ENCODE measurements around the gene GADD45B. TPM values are rescaled to one million over a fixed set of nuclear protein-coding genes. Genes with fewer than 3 reads are reported as not detected.
A peak's percentile ranks its signal among the peaks of the same experiment; 100 is the strongest.
"Not testable (repeated sequence)": the region's sequence is repeated elsewhere in the genome, so short reads cannot be mapped to it uniquely, and the experiment has no call there.

GADD45B gene
- total RNA-seq, 2 experiments from 2014 or later, result 34.5 to 38.1 TPM

DNA sequence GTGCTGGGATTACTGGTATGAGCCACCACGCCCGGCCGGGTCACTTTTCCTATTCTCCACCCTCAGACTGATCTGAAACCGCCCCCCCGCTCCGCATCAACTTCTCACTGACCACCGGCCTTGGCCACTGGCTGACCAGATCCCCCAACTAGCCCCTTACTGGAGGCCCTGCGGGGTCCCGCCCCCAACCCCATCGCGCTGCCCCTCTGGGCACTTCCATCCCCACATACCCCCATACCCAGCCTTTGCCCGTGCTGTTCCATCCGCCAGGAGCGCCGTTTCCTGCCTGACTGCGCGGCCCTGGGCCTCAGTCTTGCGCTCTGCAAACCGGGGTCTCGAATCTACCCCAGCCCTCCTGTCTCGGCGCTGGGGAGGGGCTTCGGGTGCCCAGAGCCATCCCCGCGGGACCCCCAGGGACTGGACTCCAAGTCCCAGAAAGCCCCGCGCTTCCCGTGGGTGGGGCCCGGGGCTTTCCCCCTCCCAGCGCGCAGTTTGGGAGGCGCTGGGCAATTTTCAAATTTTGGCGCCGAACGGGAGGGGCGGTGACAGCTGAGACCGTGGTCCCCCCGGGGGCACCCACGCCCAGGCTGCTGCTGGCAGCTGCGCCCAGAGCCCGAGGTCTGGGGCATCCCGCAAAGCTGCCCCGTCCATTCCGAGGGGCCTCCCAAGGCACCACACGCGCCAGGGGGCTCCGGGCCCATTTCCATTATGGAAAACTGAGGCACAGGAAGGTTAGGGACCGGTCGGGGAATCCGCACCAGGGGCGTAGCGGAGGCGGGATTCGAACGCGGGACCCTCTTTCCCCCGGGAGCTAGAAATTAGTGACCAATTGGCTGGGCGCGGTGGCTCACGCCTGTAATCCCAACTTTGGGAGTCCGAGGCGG, 13.9 kb upstream of the GADD45B start:
- intact Hi-C loops (cut with micrococcal nuclease), result loop anchor here (5.0 kb wide), 1 partner anchor 35 kb away; the partner anchor contains the start of gene TIMM13
- Mint-ChIP-seq H3K4me3 (peak overlapping the region; percentile 92), H3K9me3 (no peaks in the 10 kb centered on the region), H3K36me3 (peaks cover under 1% of the 10 kb centered on the region), H3K27ac (peak overlapping the region; percentile 68), H3K4me1 (ENCODE audit: low read depth) (peaks cover 7% of the 10 kb centered on the region), H3K27me3 (no peaks in the 10 kb centered on the region)
- DNase-seq, result peak; percentile 81
- POLR2A ChIA-PET, result interaction anchor here (1.0 to 2.5 kb wide), 2 partner anchors 14 to 159 kb away, joined by 3 to 10 read pairs; partner anchors contain the start of gene GADD45B
- CTCF ChIA-PET, result interaction anchor here (0.9 to 2.2 kb wide), 5 partner anchors 14 to 175 kb away, joined by 3 to 10 read pairs (median 5); partner anchors contain the start of gene GADD45B

DNA sequence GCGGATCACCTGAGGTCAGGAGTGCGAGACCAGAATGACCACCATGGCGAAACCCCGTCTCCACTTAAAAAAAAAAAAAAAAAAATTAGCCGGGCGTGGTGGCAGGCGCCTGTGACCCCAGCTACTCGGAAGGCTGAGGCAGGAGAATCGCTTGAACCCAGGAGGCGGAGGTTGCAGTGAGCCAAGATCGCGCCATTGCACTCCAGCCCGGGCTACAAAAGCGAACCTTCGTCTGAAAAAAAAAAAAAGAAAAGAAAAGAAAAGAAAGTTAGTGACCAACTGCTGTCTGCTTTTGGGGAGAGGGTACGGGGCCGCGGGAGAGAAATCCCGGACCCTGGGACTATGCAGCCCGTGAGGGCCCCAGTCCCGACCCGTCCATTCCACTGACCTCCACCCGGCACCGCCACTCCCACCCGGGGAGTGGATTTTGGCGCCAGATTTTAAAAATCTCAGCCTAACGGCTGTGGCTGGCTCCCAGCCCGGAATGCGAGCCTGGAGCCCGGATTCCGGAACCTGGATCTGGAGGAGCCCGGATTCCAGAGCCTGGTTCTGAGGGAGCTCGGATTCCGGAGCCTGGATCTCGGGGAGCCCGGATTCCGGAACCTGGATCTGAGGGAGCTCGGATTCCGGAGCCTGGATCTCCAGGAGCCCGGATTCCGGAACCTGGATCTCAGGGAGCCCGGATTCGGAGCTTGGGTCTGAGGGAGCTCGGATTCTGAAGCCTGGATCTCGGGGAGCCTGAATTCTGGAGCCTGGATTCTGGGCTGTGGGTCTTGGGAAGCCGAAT, 13.1 kb upstream of the GADD45B start:
- no peaks in the 10 kb centered on the region for H3K36me3 Mint-ChIP-seq
- no peak for DNase-seq
- ChIA-PET CTCF (interaction anchor here (0.7 to 2.2 kb wide), 7 partner anchors 13 to 157 kb away, joined by 3 to 10 read pairs (median 4); partner anchors contain the start of gene GADD45B), POLR2A (interaction anchor here (0.6 to 2.5 kb wide), 3 partner anchors 13 to 158 kb away, joined by 3 to 10 read pairs (median 4); partner anchors contain the start of genes GADD45B and TIMM13)
- peak overlapping the region; percentile 92 for H3K4me3 Mint-ChIP-seq
- no peak overlapping the region for H3K27ac Mint-ChIP-seq
- H3K9me3 Mint-ChIP-seq, result no peaks in the 10 kb centered on the region
- H3K27me3 Mint-ChIP-seq, result no peaks in the 10 kb centered on the region
- intact Hi-C loops (cut with micrococcal nuclease), result loop anchor here (5.0 kb wide), 1 partner anchor 36 kb away; the partner anchor contains the start of gene TIMM13
- H3K4me1 Mint-ChIP-seq (ENCODE audit: low read depth), result peaks cover 4% of the 10 kb centered on the region

DNA sequence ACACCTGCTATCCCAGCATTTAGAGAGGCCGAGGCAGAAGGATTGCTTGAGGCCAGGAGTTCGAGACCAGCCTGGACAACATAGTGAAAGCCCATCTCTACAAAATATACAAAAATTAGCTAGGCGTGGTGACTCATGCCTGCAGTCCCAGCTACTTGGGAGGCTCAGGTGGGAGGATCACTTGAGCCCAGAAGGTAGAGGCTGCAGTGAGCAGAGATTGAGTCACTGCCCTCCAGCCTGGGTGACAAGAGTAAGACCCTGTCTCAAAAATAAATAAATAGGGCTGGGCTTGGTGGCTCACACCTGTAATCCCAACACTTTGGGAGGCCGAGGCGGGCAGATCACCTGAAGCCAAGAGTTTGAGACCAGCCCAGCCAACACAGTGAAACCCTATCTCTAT, 12.2 kb upstream of the GADD45B start:
- CTCF ChIA-PET, result interaction anchor here (0.7 to 1.7 kb wide), 4 partner anchors 147 to 157 kb away, joined by 3 to 5 read pairs (median 4); no protein-coding TSS in a partner anchor
- H3K27ac Mint-ChIP-seq; POLR2A ChIA-PET; H3K36me3 Mint-ChIP-seq; H3K27me3 Mint-ChIP-seq; H3K4me1 Mint-ChIP-seq (ENCODE audit: low read depth); H3K9me3 Mint-ChIP-seq: not testable (repeated sequence)
- intact Hi-C loops (cut with micrococcal nuclease), result loop anchor here (5.0 kb wide), 1 partner anchor 36 kb away; the partner anchor contains the start of gene TIMM13
- peak; percentile 31 for DNase-seq
- H3K4me3 Mint-ChIP-seq, result peak overlapping the region; percentile 26

DNA sequence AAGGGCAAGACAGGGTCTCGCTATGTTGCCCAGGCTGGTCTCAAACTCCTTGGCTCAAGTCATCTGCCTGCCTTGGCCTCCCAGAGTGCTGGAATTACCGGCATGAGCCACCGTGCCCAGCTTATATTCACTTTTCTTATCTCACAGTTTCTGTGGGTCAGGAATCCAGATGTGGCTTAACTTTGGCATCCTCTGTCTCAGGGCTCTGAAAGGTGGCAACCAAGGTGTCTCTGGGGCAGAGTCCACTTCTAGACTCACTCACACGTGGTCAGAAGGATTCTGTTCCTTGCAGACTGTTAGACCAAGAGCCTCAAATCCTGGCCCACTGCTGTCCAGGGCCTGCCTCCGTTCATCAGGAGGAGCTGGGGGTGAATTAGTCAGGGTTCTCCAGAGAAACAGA, 11.5 kb upstream of the GADD45B start:
- Mint-ChIP-seq H3K27me3 (no peaks in the 10 kb centered on the region), H3K9me3 (no peaks in the 10 kb centered on the region), H3K4me1 (ENCODE audit: low read depth) (peaks cover 9% of the 10 kb centered on the region), H3K36me3 (no peaks in the 10 kb centered on the region), H3K4me3 (no peak overlapping the region), H3K27ac (no peak overlapping the region)
- DNase-seq, result no peak
- CTCF ChIA-PET, result interaction anchor here (1.7 kb wide), 1 partner anchor 149 kb away, joined by 5 read pairs; no protein-coding TSS in a partner anchor
- POLR2A ChIA-PET, result no interaction called here
- intact Hi-C loops (cut with micrococcal nuclease), result loop anchor here (5.0 kb wide), 1 partner anchor 37 kb away; the partner anchor contains the start of gene TIMM13

DNA sequence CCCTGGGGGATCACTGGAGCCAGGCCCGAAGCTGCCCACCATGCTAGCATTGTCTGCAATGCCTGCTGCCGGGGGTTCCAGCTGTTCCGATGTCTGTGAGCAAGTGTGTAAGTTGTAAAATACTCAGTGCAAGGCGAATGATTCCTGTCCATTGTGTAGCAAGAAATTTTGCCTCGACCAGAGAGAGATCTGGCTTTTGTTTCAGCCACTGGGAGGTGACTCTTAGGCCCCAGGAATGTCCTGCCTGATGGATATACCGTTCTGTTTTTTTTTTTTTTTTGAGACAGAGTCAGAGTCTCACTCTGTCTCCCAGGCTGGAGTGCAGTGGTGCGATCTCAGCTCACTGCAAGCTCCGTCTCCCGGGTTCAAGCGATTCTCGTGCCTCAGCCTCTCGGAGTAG, 7.3 kb upstream of the GADD45B start:
- H3K27me3 Mint-ChIP-seq, result peaks cover 1% of the 10 kb centered on the region
- H3K4me3 Mint-ChIP-seq, result no peak overlapping the region
- no peaks in the 10 kb centered on the region for H3K36me3 Mint-ChIP-seq
- intact Hi-C loops (cut with micrococcal nuclease), result no loop called here
- DNase-seq, result no peak
- peaks cover 11% of the 10 kb centered on the region for H3K4me1 Mint-ChIP-seq (ENCODE audit: low read depth)
- ChIA-PET POLR2A (no interaction called here), CTCF (interaction anchor here (1.3 to 3.3 kb wide), 3 partner anchors 141 to 146 kb away, joined by 3 to 13 read pairs (median 9); no protein-coding TSS in a partner anchor)
- H3K9me3 Mint-ChIP-seq, result no peaks in the 10 kb centered on the region
- no peak overlapping the region for H3K27ac Mint-ChIP-seq

DNA sequence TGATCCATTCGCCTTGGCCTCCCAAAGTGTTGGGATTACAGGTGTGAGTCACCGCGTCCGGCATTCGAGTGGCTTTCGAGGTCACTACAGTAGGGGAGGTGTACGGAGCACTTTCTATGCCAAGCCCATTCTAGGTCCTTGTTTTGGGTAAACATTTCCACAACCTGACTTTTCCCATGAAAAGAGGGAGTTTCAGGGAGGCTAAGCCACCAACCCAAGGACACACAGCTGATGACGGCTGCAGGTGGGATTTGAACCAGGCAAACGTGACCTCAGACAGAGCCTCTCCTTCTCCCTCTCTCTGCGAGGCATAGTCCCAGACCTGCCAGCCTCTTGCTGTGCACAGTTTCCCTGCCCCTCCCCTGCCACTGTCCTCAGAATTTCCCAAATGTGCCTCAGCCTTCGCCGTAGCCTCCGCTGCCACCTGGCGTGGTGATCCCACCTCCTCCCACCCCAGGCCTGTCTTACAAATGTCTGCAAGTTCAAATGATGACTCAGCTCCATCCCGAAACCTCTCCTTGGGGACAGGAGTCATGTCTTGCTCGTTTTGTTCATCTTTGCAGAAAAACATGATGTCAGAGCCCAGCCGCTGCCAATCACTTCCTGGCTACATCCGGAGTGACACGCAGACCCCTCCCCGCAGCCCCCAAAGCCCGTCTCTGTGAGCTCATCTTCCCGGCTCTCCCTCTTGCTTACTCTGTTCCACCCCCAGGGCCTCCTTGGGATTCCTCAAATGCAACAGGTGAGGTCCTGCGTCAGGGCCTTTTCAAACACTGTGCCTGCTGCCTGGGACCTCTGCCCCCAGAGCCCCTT, 6.6 kb upstream of the GADD45B start:
- Mint-ChIP-seq H3K4me3 (peak overlapping the region; percentile 26), H3K36me3 (no peaks in the 10 kb centered on the region), H3K27ac (peak overlapping the region; percentile 57), H3K4me1 (ENCODE audit: low read depth) (peaks cover 11% of the 10 kb centered on the region), H3K27me3 (peaks cover 1% of the 10 kb centered on the region), H3K9me3 (no peaks in the 10 kb centered on the region)
- ChIA-PET POLR2A (interaction anchor here (1.2 kb wide), 1 partner anchor 142 kb away, joined by 3 read pairs; no protein-coding TSS in a partner anchor), CTCF (interaction anchor here (0.6 to 3.3 kb wide), 8 partner anchors 9 to 277 kb away, joined by 3 to 14 read pairs (median 5); no protein-coding TSS in a partner anchor)
- peak; percentile 76 for DNase-seq
- intact Hi-C loops (cut with micrococcal nuclease), result no loop called here

DNA sequence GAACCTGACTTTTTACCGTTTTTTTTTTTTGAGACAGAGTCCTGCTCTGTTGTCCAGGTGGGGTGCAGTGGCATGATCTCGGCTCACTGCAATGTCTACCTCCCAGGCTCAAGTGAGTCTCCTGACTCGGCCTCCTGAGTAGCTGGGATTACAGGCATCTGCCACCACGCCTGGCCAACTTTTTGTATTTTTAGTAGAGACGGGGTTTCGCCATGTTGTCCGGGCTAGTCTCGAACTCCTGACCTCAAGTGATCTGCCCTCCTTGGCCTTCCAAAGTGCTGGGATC, 6.1 kb upstream of the GADD45B start:
- H3K9me3 Mint-ChIP-seq; intact Hi-C loops (cut with micrococcal nuclease); H3K36me3 Mint-ChIP-seq; DNase-seq; H3K27me3 Mint-ChIP-seq: not testable (repeated sequence)
- POLR2A ChIA-PET, result interaction anchor here (1.2 kb wide), 1 partner anchor 141 kb away, joined by 3 read pairs; no protein-coding TSS in a partner anchor
- Mint-ChIP-seq H3K4me3 (peak overlapping the region; percentile 26), H3K27ac (peak overlapping the region; percentile 57), H3K4me1 (ENCODE audit: low read depth) (peaks cover 11% of the 10 kb centered on the region)
- CTCF ChIA-PET, result interaction anchor here (0.6 to 3.3 kb wide), 7 partner anchors 8 to 277 kb away, joined by 3 to 14 read pairs (median 6); no protein-coding TSS in a partner anchor

DNA sequence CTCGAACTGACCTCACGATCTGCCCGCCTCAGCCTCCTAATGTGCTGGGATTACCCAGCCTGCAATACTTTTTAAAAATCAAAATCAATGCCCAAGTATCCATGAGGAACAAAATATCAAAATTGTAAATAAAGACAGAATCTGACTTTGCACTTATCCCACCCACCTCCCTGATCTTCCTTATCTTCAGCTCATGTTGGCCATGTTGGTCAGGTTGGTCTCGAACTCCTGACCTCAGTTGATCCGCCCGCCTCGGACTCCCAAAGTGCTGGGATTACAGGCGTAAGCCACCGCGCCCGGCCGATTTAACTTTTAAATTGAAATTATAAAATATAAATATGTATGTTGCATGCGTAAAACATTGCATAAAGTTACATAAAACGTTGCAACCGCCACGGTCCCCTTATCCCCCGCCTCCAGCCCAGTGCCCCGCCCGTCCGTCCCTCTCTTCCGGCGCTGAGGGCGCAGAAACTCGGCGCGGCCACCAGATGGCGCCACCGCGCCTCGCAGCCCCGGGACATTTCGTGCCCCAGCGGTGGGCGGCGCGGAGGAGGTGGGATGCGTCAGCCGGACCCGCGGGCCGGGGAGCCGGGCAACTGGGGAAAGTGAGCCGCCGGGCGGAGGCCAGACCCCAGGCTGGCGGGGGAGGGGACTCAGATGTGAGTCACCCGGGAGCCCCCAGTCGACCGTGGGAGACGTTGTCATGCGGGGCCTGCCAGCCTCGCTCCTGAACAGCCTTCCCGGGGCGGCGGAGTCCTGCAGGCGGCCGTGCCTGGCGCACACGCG, 1.5 kb upstream of the GADD45B start:
- H3K27ac Mint-ChIP-seq, result peak overlapping the region; percentile 69
- H3K36me3 Mint-ChIP-seq, result peaks cover 28% of the 10 kb centered on the region
- intact Hi-C loops (cut with micrococcal nuclease), result loop anchor here (1.0 kb wide), 3 partner anchors 105 to 134 kb away; no protein-coding TSS in a partner anchor

DNA sequence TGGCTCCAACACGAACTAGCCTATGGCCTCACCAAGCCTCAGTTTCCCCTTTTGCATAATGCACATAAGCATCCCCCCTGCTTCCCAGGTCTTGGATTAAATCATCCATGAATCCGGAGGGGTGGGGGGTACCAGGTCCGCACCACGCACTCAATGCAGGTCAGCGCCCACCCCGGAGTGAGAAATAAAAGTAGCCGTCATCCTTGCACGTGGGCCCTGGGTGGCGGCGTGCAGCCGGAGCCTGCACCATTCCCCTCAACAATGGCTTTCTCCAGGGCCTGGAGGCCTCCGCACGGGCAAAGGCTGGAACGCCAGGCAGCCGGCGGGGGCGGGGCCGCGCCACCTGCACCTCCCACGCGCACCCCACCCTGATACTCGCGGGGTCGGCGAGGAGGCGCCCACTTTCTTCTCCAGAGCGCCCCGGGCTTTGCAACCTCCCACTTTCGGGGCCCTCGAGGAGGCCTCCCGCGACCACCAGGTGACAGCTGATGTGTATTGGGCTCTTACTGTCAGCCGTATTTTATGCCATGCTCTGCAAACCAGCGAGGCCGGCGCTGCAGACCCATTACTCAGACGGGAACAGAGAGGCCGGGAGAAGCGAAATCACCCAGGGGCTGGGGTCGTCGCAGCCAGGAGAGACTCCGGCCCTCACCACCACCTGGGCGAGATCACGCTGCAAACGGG, 767 bp upstream of the GADD45B start:
- DNase-seq, result peak; percentile 84
- intact Hi-C loops (cut with micrococcal nuclease), result loop anchor here (1.0 kb wide), 3 partner anchors 104 to 133 kb away; no protein-coding TSS in a partner anchor
- POLR2A ChIA-PET, result interaction anchor here (0.6 to 4.7 kb wide), 26 partner anchors 10 to 1287 kb away, joined by 3 to 123 read pairs (median 5); partner anchors contain the start of genes APBA3, MRPL54 and TIMM13
- H3K4me3 Mint-ChIP-seq, result peak overlapping the region; percentile 70
- H3K36me3 Mint-ChIP-seq, result peaks cover 28% of the 10 kb centered on the region
- H3K9me3 Mint-ChIP-seq, result no peaks in the 10 kb centered on the region
- CTCF ChIA-PET, result interaction anchor here (0.6 to 6.2 kb wide), 11 partner anchors 13 to 162 kb away, joined by 3 to 174 read pairs (median 9); no protein-coding TSS in a partner anchor
- H3K4me1 Mint-ChIP-seq (ENCODE audit: low read depth), result peaks cover 18% of the 10 kb centered on the region
- H3K27ac Mint-ChIP-seq, result peak overlapping the region; percentile 79
- peaks cover 3% of the 10 kb centered on the region for H3K27me3 Mint-ChIP-seq

More for the DNA sequence above, 1.5 kb upstream of the GADD45B start:
- no peaks in the 10 kb centered on the region for H3K9me3 Mint-ChIP-seq
- H3K4me1 Mint-ChIP-seq (ENCODE audit: low read depth), result peaks cover 16% of the 10 kb centered on the region
- H3K27me3 Mint-ChIP-seq, result peaks cover 3% of the 10 kb centered on the region
- DNase-seq, result peak; percentile 94
- ChIA-PET CTCF (interaction anchor here (0.7 to 6.2 kb wide), 11 partner anchors 22 to 163 kb away, joined by 3 to 174 read pairs (median 6); no protein-coding TSS in a partner anchor), POLR2A (interaction anchor here (0.8 to 4.7 kb wide), 5 partner anchors 9 to 144 kb away, joined by 3 to 123 read pairs (median 10); no protein-coding TSS in a partner anchor)
- H3K4me3 Mint-ChIP-seq, result peak overlapping the region; percentile 70
